Panc1 (cell line): ENCODE results near the gene EXD3.

Source experiments
- POLR2AphosphoS5 ChIP-seq: IDR thresholded peaks from 2 replicates; pipeline ENCODE4 v1.6.1; 2012; ENCODE audit warnings: mild to moderate bottlenecking, low read depth, low read length, moderate library complexity
- TCF7L2 ChIP-seq: IDR thresholded peaks from 2 replicates; pipeline ENCODE4 v1.6.1; 2011; ENCODE audit warnings: mild to moderate bottlenecking, low read depth, low read length, inconsistent platforms
- TF ChIP-seq, protein P1 (sequence below): fragments of 450-650 bp; IDR thresholded peaks from 2 replicates; pipeline ENCODE4 v1.5.1; 2017; ENCODE audit warnings: mild to moderate bottlenecking
- TF ChIP-seq, protein P2 (sequence below), 2 experiments: IDR thresholded peaks; 2 replicates each; pipeline ENCODE4 v1.6.1; 2011 to 2012; ENCODE audit warnings: low read depth in 2 of 2, control low read depth in 1 of 2, low read length in 1 of 2, mild to moderate bottlenecking in 1 of 2, moderate library complexity in 1 of 2; ENCODE audit not compliant: insufficient read depth in 1 of 2

DNA sequence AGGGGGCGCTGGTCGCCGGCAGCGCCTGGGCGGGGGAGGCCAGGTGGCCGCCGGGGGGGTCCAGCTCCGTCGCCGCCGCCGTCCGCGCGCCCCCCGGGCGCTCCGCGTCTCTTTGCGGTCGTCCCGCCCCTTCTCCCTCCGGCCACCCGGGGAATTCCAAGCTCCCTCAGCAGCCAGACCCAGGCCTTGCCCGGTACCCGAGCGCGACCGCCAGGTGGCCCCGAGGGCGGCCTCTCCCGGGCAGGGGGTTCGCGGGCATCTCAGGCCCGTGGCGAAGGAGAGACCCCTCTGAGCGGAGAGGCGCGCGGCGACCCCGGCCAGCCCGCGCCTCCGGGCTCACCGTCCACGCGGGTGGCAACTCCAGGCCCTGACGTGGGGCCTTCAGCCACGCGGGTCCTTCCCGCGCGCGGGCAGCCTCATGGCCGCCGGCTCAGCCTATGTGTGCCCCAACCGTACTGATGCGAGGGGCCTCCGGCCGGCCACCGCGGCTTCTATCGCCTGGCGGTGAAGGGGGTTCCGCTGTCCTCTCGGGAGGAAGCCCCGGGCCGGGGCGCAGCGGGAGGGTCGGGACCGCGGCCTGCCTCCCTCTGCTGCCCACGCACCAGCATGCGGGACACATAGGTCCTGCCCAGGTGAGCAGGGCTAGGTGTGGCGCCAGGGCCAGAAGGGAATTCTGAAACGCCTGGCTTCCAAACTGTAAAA lies 120.4 kb downstream of the EXD3 start:
- TF ChIP-seq, protein P1, sequence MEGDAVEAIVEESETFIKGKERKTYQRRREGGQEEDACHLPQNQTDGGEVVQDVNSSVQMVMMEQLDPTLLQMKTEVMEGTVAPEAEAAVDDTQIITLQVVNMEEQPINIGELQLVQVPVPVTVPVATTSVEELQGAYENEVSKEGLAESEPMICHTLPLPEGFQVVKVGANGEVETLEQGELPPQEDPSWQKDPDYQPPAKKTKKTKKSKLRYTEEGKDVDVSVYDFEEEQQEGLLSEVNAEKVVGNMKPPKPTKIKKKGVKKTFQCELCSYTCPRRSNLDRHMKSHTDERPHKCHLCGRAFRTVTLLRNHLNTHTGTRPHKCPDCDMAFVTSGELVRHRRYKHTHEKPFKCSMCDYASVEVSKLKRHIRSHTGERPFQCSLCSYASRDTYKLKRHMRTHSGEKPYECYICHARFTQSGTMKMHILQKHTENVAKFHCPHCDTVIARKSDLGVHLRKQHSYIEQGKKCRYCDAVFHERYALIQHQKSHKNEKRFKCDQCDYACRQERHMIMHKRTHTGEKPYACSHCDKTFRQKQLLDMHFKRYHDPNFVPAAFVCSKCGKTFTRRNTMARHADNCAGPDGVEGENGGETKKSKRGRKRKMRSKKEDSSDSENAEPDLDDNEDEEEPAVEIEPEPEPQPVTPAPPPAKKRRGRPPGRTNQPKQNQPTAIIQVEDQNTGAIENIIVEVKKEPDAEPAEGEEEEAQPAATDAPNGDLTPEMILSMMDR = peak; percentile 83
- TF ChIP-seq POLR2AphosphoS5 (no peak), TCF7L2 (no peak)
- TF ChIP-seq, protein P2, sequence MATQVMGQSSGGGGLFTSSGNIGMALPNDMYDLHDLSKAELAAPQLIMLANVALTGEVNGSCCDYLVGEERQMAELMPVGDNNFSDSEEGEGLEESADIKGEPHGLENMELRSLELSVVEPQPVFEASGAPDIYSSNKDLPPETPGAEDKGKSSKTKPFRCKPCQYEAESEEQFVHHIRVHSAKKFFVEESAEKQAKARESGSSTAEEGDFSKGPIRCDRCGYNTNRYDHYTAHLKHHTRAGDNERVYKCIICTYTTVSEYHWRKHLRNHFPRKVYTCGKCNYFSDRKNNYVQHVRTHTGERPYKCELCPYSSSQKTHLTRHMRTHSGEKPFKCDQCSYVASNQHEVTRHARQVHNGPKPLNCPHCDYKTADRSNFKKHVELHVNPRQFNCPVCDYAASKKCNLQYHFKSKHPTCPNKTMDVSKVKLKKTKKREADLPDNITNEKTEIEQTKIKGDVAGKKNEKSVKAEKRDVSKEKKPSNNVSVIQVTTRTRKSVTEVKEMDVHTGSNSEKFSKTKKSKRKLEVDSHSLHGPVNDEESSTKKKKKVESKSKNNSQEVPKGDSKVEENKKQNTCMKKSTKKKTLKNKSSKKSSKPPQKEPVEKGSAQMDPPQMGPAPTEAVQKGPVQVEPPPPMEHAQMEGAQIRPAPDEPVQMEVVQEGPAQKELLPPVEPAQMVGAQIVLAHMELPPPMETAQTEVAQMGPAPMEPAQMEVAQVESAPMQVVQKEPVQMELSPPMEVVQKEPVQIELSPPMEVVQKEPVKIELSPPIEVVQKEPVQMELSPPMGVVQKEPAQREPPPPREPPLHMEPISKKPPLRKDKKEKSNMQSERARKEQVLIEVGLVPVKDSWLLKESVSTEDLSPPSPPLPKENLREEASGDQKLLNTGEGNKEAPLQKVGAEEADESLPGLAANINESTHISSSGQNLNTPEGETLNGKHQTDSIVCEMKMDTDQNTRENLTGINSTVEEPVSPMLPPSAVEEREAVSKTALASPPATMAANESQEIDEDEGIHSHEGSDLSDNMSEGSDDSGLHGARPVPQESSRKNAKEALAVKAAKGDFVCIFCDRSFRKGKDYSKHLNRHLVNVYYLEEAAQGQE (IDR thresholded peaks at IDR 0.05; ENCODE audit: insufficient read depth in 1 of 2, low read depth in 2 of 2, low read length in 1 of 2) = no peak
